ENCODE measurements around the gene SERPINA5. TPM values are rescaled to one million over a fixed set of nuclear protein-coding genes. Genes with fewer than 3 reads are reported as not detected.
"Not testable (repeated sequence)": the region's sequence is repeated elsewhere in the genome, so short reads cannot be mapped to it uniquely, and the experiment has no call there.

SERPINA5 gene
- total RNA-seq, 4 donors from 2014 or later, result 6.5 to 28.0 (median 10.2) TPM

GRCh38 chr14:94599656-94600004, 18.4 kb downstream of the SERPINA5 start:
- Histone ChIP-seq H3K4me3 (no peak overlapping the region), H3K36me3 (no peaks in the 10 kb centered on the region), H3K27me3 (no peaks in the 10 kb centered on the region), H3K27ac (peak overlapping the region; percentile 73 to 91 (median 78)), H3K9me3 (no peaks in the 10 kb centered on the region), H3K4me1 (peaks cover 0 to 58% (median 41%) of the 10 kb centered on the region in 4 donors)
- DNase-seq (ENCODE audit: low spot score in 2 of 2), result no peak
- WGBS, 2 donors, result 31 to 37% methylated on average over 3 of the region's 3 CpGs
- TF ChIP-seq POLR2A (IDR thresholded peaks at IDR 0.05), result no peak
- TF ChIP-seq CTCF (IDR thresholded peaks at IDR 0.05), result peak in 1 of 5 experiments; percentile 3
- no peak for TF ChIP-seq EP300 (IDR thresholded peaks at IDR 0.05)

- H3K27ac ChIP-seq, result peak overlapping the region; percentile 73 to 91 (median 78)
- no peaks in the 10 kb centered on the region for H3K27me3 ChIP-seq
- 85 to 96% methylated on average over 11 of the region's 11 CpGs for WGBS, 2 donors
- DNase-seq (ENCODE audit: low spot score in 2 of 2), result no peak
- H3K4me3 ChIP-seq, result no peak overlapping the region
- H3K4me1 ChIP-seq, result peaks cover 0 to 63% (median 41%) of the 10 kb centered on the region in 4 donors
- no peaks in the 10 kb centered on the region for H3K36me3 ChIP-seq
- TF ChIP-seq EP300 (IDR thresholded peaks at IDR 0.05), result no peak
- no peak for TF ChIP-seq POLR2A (IDR thresholded peaks at IDR 0.05)
- no peak for TF ChIP-seq CTCF (IDR thresholded peaks at IDR 0.05)
- H3K9me3 ChIP-seq, result no peaks in the 10 kb centered on the region
Measured at GRCh38 chr14:94600148-94600545, 18.9 kb downstream of the SERPINA5 start.

- TF ChIP-seq POLR2A (IDR thresholded peaks at IDR 0.05) (no peak), CTCF (IDR thresholded peaks at IDR 0.05) (peak in 1 of 5 experiments; percentile 13), EP300 (IDR thresholded peaks at IDR 0.05) (peak in 1 of 2 donors; percentile 73)
- H3K4me1 ChIP-seq, result peaks cover 0 to 64% (median 41%) of the 10 kb centered on the region in 4 donors
Measured at GRCh38 chr14:94601884-94602391, 20.7 kb downstream of the SERPINA5 start.

GRCh38 chr14:94602722-94603121, 21.5 kb downstream of the SERPINA5 start:
- H3K27me3 ChIP-seq, result no peaks in the 10 kb centered on the region
- H3K4me3 ChIP-seq, result no peak overlapping the region
- WGBS, 2 donors, result 78 to 87% methylated on average over 5 of the region's 5 CpGs
- no peak for DNase-seq (ENCODE audit: low spot score in 2 of 2)
- H3K27ac ChIP-seq, result peak overlapping the region; percentile 36 to 91 (median 77)
- peaks cover 0 to 64% (median 40%) of the 10 kb centered on the region in 4 donors for H3K4me1 ChIP-seq
- no peaks in the 10 kb centered on the region for H3K36me3 ChIP-seq
- no peaks in the 10 kb centered on the region for H3K9me3 ChIP-seq
- no peak for TF ChIP-seq POLR2A (IDR thresholded peaks at IDR 0.05)

More at GRCh38 chr14:94601884-94602391, 20.7 kb downstream of the SERPINA5 start:
- Histone ChIP-seq H3K36me3 (no peaks in the 10 kb centered on the region), H3K4me3 (no peak overlapping the region), H3K27ac (peak overlapping the region; percentile 36 to 91 (median 77)), H3K9me3 (no peaks in the 10 kb centered on the region), H3K27me3 (no peaks in the 10 kb centered on the region)
- peak; percentile 69 to 82 for DNase-seq (ENCODE audit: low spot score in 2 of 2)
- WGBS, 2 donors, result 20 to 26% methylated on average over 6 of the region's 6 CpGs

- H3K9me3 ChIP-seq, result no peaks in the 10 kb centered on the region
- H3K27me3 ChIP-seq, result no peaks in the 10 kb centered on the region
- H3K4me3 ChIP-seq, result no peak overlapping the region
- WGBS, 2 donors, result 63 to 70% methylated on average over 3 of the region's 3 CpGs
- H3K4me1 ChIP-seq, result peaks cover 0 to 37% (median 17%) of the 10 kb centered on the region in 4 donors
- no peak for DNase-seq (ENCODE audit: low spot score in 2 of 2)
- TF ChIP-seq EP300 (IDR thresholded peaks at IDR 0.05) (no peak), CTCF (IDR thresholded peaks at IDR 0.05) (no peak), POLR2A (IDR thresholded peaks at IDR 0.05) (no peak)
- no peaks in the 10 kb centered on the region for H3K36me3 ChIP-seq
- H3K27ac ChIP-seq, result no peak overlapping the region
Measured at GRCh38 chr14:94605361-94605760, 24.1 kb downstream of the SERPINA5 start.

- not testable (repeated sequence) for DNase-seq (ENCODE audit: low spot score in 2 of 2); H3K27ac ChIP-seq; H3K9me3 ChIP-seq; H3K4me3 ChIP-seq; H3K36me3 ChIP-seq; H3K27me3 ChIP-seq
- 71 to 76% methylated on average over 1 of the region's 1 CpG for WGBS, 2 donors
- H3K4me1 ChIP-seq, result peaks cover 0 to 37% (median 6%) of the 10 kb centered on the region in 4 donors
Measured at GRCh38 chr14:94608966-94609365, 27.7 kb downstream of the SERPINA5 start.
